Loucy (cell line): Measurements from ENCODE around the gene HSPG2.

ENCODE experiments used
- H2AFZ ChIP-seq: fragments of 200-600 bp; sonication (generic); 2 replicates; pipeline ENCODE4 v1.6.0; 2016; ENCODE audit warnings: antibody characterized with exemption, mild to moderate bottlenecking, low read length, moderate library complexity
- H3F3A ChIP-seq: fragments of 200-600 bp; 2 replicates; pipeline ENCODE4 v1.6.0; 2016; ENCODE audit warnings: antibody characterized with exemption, low read depth, mild to moderate bottlenecking
- H3K27me3 ChIP-seq: fragments of 200-600 bp; sonication (generic); 2 replicates; pipeline ENCODE4 v1.6.1; 2014; ENCODE audit warnings: low read length, mild to moderate bottlenecking; ENCODE audit not compliant: insufficient read depth, poor library complexity, severe bottlenecking
- H3K36me3 ChIP-seq: fragments of 200-600 bp; sonication (generic); 2 replicates; pipeline ENCODE4 v1.6.1; 2016; ENCODE audit warnings: low read length; ENCODE audit not compliant: insufficient read depth
- H3K4me1 ChIP-seq: fragments of 200-600 bp; sonication (generic); 2 replicates; pipeline ENCODE4 v1.5.1; 2014; ENCODE audit warnings: low read length, mild to moderate bottlenecking; ENCODE audit not compliant: insufficient read depth, poor library complexity, severe bottlenecking
- H3K4me2 ChIP-seq: fragments of 200-600 bp; sonication (generic); 2 replicates; pipeline ENCODE4 v1.6.0; 2014; ENCODE audit warnings: antibody characterized with exemption, low read length, low read depth, mild to moderate bottlenecking; ENCODE audit not compliant: poor library complexity, severe bottlenecking
- H3K4me3 ChIP-seq: fragments of 200-600 bp; sonication (generic); 2 replicates; pipeline ENCODE4 v1.5.1; 2014; ENCODE audit warnings: low read length, mild to moderate bottlenecking, mixed read lengths; ENCODE audit not compliant: poor library complexity, severe bottlenecking
- H3K79me2 ChIP-seq: fragments of 200-600 bp; sonication (generic); 2 replicates; pipeline ENCODE4 v1.6.1; 2014; ENCODE audit warnings: low read length; ENCODE audit not compliant: insufficient read depth
- H3K9ac ChIP-seq: fragments of 200-600 bp; sonication (generic); 2 replicates; pipeline ENCODE4 v1.6.0; 2014; ENCODE audit warnings: mild to moderate bottlenecking, low read depth, low read length, moderate library complexity; ENCODE audit not compliant: poor library complexity, severe bottlenecking
- H3K9me2 ChIP-seq: fragments of 200-600 bp; sonication (generic); replicated peaks from 2 replicates; pipeline ENCODE4 v1.6.1; 2016; ENCODE audit warnings: low read depth, low read length, mixed read lengths
- H3K9me3 ChIP-seq: fragments of 200-600 bp; sonication (generic); 2 replicates; pipeline ENCODE4 v1.6.1; 2014; ENCODE audit warnings: mild to moderate bottlenecking, antibody characterized with exemption, low read length, low read depth; ENCODE audit not compliant: insufficient read depth
- H4K20me1 ChIP-seq: fragments of 200-600 bp; sonication (generic); 2 replicates; pipeline ENCODE4 v1.6.0; 2014; ENCODE audit warnings: antibody characterized with exemption, low read length, mild to moderate bottlenecking; ENCODE audit not compliant: insufficient read depth, poor library complexity, severe bottlenecking
- CTCF ChIP-seq: fragments of 200-600 bp; sonication (generic); conservative IDR thresholded peaks from 2 replicates; pipeline ENCODE4 v1.5.1; 2014; ENCODE audit warnings: mild to moderate bottlenecking, antibody characterized with exemption, low read length
- EZH2phosphoT487 ChIP-seq: fragments of 200-600 bp; IDR thresholded peaks from 2 replicates; pipeline ENCODE4 v1.6.1; 2018; ENCODE audit warnings: antibody characterized with exemption, mild to moderate bottlenecking, moderate library complexity, borderline replicate concordance

The HSPG2 gene

GRCh38 chr1:21831454-21831970 is 105.6 kb downstream of the HSPG2 start:
- Histone ChIP-seq H3K36me3 (no peaks in the 10 kb centered on the region), H3K4me2 (no peak overlapping the region), H3K4me1 (no peaks in the 10 kb centered on the region), H3K27me3 (no peaks in the 10 kb centered on the region), H3K4me3 (no peak overlapping the region), H4K20me1 (no peaks in the 10 kb centered on the region), H3K79me2 (no peaks in the 10 kb centered on the region), H3K9me2 (no peaks in the 10 kb centered on the region), H2AFZ (no peak overlapping the region), H3K9ac (no peak overlapping the region), H3F3A (no peaks in the 10 kb centered on the region), H3K9me3 (no peaks in the 10 kb centered on the region; the same call in 1 of the 2 replicates)
- TF ChIP-seq CTCF, result no peak
- no peak for TF ChIP-seq EZH2phosphoT487

- no peaks in the 10 kb centered on the region for H3K79me2 ChIP-seq
- H3K4me2 ChIP-seq, result no peak overlapping the region
- no peaks in the 10 kb centered on the region for H3K27me3 ChIP-seq
- no peak for TF ChIP-seq EZH2phosphoT487
- no peak for TF ChIP-seq CTCF
- no peak overlapping the region for H2AFZ ChIP-seq
- no peak overlapping the region for H3K4me3 ChIP-seq
- H4K20me1 ChIP-seq, result no peaks in the 10 kb centered on the region
- no peaks in the 10 kb centered on the region for H3F3A ChIP-seq
- no peaks in the 10 kb centered on the region for H3K36me3 ChIP-seq
- no peaks in the 10 kb centered on the region for H3K4me1 ChIP-seq
- H3K9ac ChIP-seq, result no peak overlapping the region
- H3K9me2 ChIP-seq, result no peaks in the 10 kb centered on the region
- no peaks in the 10 kb centered on the region; the same call in 1 of the 2 replicates for H3K9me3 ChIP-seq
Measured at GRCh38 chr1:21830792-21831453, 106.2 kb downstream of the HSPG2 start.

GRCh38 chr1:21829294-21829693 is 107.8 kb downstream of the HSPG2 start:
- no peak for TF ChIP-seq EZH2phosphoT487
- TF ChIP-seq CTCF, result no peak
- no peaks in the 10 kb centered on the region for H4K20me1 ChIP-seq
- no peaks in the 10 kb centered on the region for H3K36me3 ChIP-seq

More at GRCh38 chr1:21829294-21829693, 107.8 kb downstream of the HSPG2 start:
- no peak overlapping the region for H3K9ac ChIP-seq
- H3K4me2 ChIP-seq, result no peak overlapping the region
- H3K4me1 ChIP-seq, result no peaks in the 10 kb centered on the region
- H3K4me3 ChIP-seq, result no peak overlapping the region
- H3K27me3 ChIP-seq, result no peaks in the 10 kb centered on the region
- H3F3A ChIP-seq, result no peaks in the 10 kb centered on the region
- no peak overlapping the region for H2AFZ ChIP-seq
- no peaks in the 10 kb centered on the region; the same call in 1 of the 2 replicates for H3K9me3 ChIP-seq
- no peaks in the 10 kb centered on the region for H3K9me2 ChIP-seq
- no peaks in the 10 kb centered on the region for H3K79me2 ChIP-seq
